ENCODE results near the gene WDR83.
"Not testable (repeated sequence)": the region's sequence is repeated elsewhere in the genome, so short reads cannot be mapped to it uniquely, and the experiment has no call there.

- TF ChIP-seq POLR2A (IDR thresholded peaks at IDR 0.05; ENCODE audit: low read depth, low read length); CTCF (IDR thresholded peaks at IDR 0.05; ENCODE audit: extremely low read depth in 1 of 2, insufficient read depth in 1 of 2, low read depth in 1 of 2, low read length in 2 of 2); MAX (IDR thresholded peaks at IDR 0.05; ENCODE audit: insufficient read depth, insufficient read length); JUN (IDR thresholded peaks at IDR 0.05; ENCODE audit: borderline replicate concordance, insufficient read depth, insufficient read length, low read depth); POLR2AphosphoS5 (IDR thresholded peaks at IDR 0.05; ENCODE audit: insufficient read depth, low read depth, low read length): not testable (repeated sequence)
Measured at GRCh38 chr19:12643716-12644115, 22.9 kb upstream of the WDR83 start.
